ENCODE results near the gene KHDC1.

GRCh38 chr6:73225396-73225795 is 37.6 kb downstream of the KHDC1 start, which contains the start of gene KHDC1L:
- no peak for TF ChIP-seq EP300 (IDR thresholded peaks at IDR 0.05; ENCODE audit: borderline replicate concordance)
- no peak for TF ChIP-seq YY1 (IDR thresholded peaks at IDR 0.05; ENCODE audit: low read depth)
- no peak for TF ChIP-seq RAD21 (IDR thresholded peaks at IDR 0.05; ENCODE audit: low read depth)
- no peak for TF ChIP-seq CEBPB (IDR thresholded peaks at IDR 0.05)
- no peak for TF ChIP-seq NFIC (IDR thresholded peaks at IDR 0.05)
- no peak for TF ChIP-seq USF1 (IDR thresholded peaks at IDR 0.05)
- TF ChIP-seq TAF1 (IDR thresholded peaks at IDR 0.05; ENCODE audit: low read depth) = no peak
- no peak for TF ChIP-seq EGR1 (IDR thresholded peaks at IDR 0.05)
- no peak for TF ChIP-seq FOXM1 (IDR thresholded peaks at IDR 0.05; ENCODE audit: borderline replicate concordance, low read depth)
- TF ChIP-seq MAX (IDR thresholded peaks at IDR 0.05) = no peak
- TF ChIP-seq REST (IDR thresholded peaks at IDR 0.05; ENCODE audit: low read depth) = no peak
- no peak for TF ChIP-seq CREB1 (IDR thresholded peaks at IDR 0.05; ENCODE audit: low read depth)
